Parathyroid adenoma (tissue), 2 donors: ENCODE measurements around the gene ANKRD9.

Source experiments
- H2AFZ ChIP-seq: fragments of 300-600 bp; sonication (generic); one replicate; pipeline ENCODE4 v1.7.0; 2017; ENCODE audit warnings: antibody characterized with exemption, mild to moderate bottlenecking
- H3K27ac ChIP-seq: fragments of 300-600 bp; sonication (generic); one replicate; pipeline ENCODE4 v1.7.0; 2017
- H3K27me3 ChIP-seq: fragments of 300-600 bp; sonication (generic); one replicate; pipeline ENCODE4 v1.7.0; 2017; ENCODE audit warnings: low read length; ENCODE audit not compliant: control insufficient read depth, insufficient read depth
- H3K36me3 ChIP-seq: fragments of 300-600 bp; sonication (generic); one replicate; pipeline ENCODE4 v1.7.0; 2017; ENCODE audit warnings: low read length; ENCODE audit not compliant: control insufficient read depth, insufficient read depth
- H3K4me1 ChIP-seq: fragments of 300-600 bp; sonication (generic); one replicate; pipeline ENCODE4 v1.7.0; 2017; ENCODE audit warnings: control low read depth
- H3K4me2 ChIP-seq: fragments of 300-600 bp; sonication (generic); one replicate; pipeline ENCODE4 v1.7.0; 2017; ENCODE audit warnings: low read length
- H3K4me3 ChIP-seq: fragments of 300-600 bp; sonication (generic); one replicate; pipeline ENCODE4 v1.7.0; 2017; ENCODE audit warnings: low read depth, low read length
- H3K79me2 ChIP-seq: fragments of 300-600 bp; sonication (generic); one replicate; pipeline ENCODE4 v1.7.0; 2017; ENCODE audit warnings: control low read depth
- H3K9ac ChIP-seq: fragments of 300-600 bp; sonication (generic); one replicate; pipeline ENCODE4 v1.7.0; 2017; ENCODE audit warnings: mild to moderate bottlenecking
- H3K9me3 ChIP-seq: fragments of 300-600 bp; sonication (generic); one replicate; pipeline ENCODE4 v1.7.0; 2017; ENCODE audit warnings: low read length; ENCODE audit not compliant: control insufficient read depth
- TF ChIP-seq, protein P1 (sequence below): fragments of 300-600 bp; sonication (generic); IDR thresholded peaks from one replicate; pipeline ENCODE4 v1.7.0; 2017; ENCODE audit warnings: antibody characterized with exemption, mild to moderate bottlenecking
- donor health status: primary hyperparathyroidism.

ANKRD9 gene

DNA sequence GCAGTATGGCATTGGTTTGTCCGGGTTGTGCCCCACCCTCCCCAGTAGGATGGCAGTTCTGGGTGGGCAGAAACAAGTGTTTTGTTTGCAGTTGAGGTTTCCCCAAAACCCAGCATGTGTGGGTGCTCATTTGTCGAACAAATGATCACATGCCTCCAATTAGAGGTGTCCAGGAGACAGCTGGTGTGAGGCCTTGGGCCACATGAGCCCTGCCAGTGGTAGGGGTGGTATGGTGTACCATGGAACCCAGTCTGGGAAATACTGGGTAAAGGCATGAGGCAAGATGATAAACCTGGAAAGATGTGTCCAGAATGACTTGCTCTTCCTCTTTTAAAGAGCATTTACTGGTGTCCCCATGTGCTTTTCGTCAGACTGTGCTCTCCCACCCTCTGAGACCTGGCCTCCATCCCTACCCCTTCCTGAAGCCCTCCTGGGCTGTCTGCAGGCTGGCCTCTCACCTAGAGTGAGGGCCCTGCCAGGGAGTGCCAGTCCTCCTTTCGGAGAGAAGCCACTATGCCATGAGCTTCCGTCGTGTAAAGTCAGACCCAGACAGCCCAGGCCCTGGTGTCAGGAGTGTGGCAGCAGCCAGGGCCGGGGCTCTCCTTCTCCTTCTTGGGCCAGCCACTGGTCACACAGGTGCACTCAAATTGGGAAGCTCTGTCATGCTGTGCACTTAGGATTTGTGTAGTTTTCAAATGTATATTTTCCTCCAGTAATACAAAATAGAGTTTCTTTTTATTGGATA, 17.6 kb downstream of the ANKRD9 start:
- peaks cover 10% of the 10 kb centered on the region for H3K79me2 ChIP-seq
- H3K4me3 ChIP-seq, result no peak overlapping the region
- TF ChIP-seq, protein P1, sequence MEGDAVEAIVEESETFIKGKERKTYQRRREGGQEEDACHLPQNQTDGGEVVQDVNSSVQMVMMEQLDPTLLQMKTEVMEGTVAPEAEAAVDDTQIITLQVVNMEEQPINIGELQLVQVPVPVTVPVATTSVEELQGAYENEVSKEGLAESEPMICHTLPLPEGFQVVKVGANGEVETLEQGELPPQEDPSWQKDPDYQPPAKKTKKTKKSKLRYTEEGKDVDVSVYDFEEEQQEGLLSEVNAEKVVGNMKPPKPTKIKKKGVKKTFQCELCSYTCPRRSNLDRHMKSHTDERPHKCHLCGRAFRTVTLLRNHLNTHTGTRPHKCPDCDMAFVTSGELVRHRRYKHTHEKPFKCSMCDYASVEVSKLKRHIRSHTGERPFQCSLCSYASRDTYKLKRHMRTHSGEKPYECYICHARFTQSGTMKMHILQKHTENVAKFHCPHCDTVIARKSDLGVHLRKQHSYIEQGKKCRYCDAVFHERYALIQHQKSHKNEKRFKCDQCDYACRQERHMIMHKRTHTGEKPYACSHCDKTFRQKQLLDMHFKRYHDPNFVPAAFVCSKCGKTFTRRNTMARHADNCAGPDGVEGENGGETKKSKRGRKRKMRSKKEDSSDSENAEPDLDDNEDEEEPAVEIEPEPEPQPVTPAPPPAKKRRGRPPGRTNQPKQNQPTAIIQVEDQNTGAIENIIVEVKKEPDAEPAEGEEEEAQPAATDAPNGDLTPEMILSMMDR, result no peak
- no peaks in the 10 kb centered on the region for H3K4me1 ChIP-seq
- no peak overlapping the region for H2AFZ ChIP-seq
- no peaks in the 10 kb centered on the region for H3K36me3 ChIP-seq
- H3K27me3 ChIP-seq, result no peaks in the 10 kb centered on the region
- no peak overlapping the region for H3K9ac ChIP-seq
- no peaks in the 10 kb centered on the region for H3K9me3 ChIP-seq
- H3K27ac ChIP-seq, result no peak overlapping the region
- H3K4me2 ChIP-seq, result no peak overlapping the region

DNA sequence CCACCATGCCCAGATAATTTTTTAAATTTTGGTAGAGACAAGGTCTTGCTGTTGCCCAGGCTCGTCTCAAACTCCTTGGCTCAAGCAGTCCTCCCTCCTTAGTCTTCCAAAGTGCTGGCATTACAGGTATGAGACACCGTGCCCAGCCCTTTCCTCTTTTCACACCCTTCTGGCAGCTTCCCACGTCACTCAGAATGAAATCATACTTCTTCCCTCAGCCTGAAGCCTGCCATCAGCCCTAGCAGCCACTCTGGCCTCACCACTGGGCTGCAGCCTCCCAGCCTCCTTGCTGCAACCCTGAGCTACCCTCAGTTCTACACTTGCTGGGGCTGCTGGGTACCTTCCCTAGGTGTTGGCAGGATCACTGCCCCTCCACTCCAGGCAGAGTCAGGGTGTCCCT, 18.2 kb downstream of the ANKRD9 start:
- H3K27ac ChIP-seq, result no peak overlapping the region
- no peak overlapping the region for H3K4me2 ChIP-seq
- TF ChIP-seq, protein P1, result no peak
- H3K4me1 ChIP-seq, result no peaks in the 10 kb centered on the region
- peaks cover 10% of the 10 kb centered on the region for H3K79me2 ChIP-seq
- H3K9me3 ChIP-seq, result no peaks in the 10 kb centered on the region
- no peak overlapping the region for H3K4me3 ChIP-seq
- no peaks in the 10 kb centered on the region for H3K27me3 ChIP-seq
- no peak overlapping the region for H2AFZ ChIP-seq
- no peak overlapping the region for H3K9ac ChIP-seq
- H3K36me3 ChIP-seq, result no peaks in the 10 kb centered on the region

GRCh38 chr14:102490456-102490855, 19.1 kb downstream of the ANKRD9 start:
- H3K36me3 ChIP-seq, result no peaks in the 10 kb centered on the region
- H3K79me2 ChIP-seq, result peaks cover 10% of the 10 kb centered on the region
- H3K27ac ChIP-seq, result no peak overlapping the region
- no peaks in the 10 kb centered on the region for H3K4me1 ChIP-seq
- H3K4me2 ChIP-seq, result no peak overlapping the region
- H3K27me3 ChIP-seq, result no peaks in the 10 kb centered on the region
- no peak overlapping the region for H3K9ac ChIP-seq
- no peak overlapping the region for H2AFZ ChIP-seq
- no peaks in the 10 kb centered on the region for H3K9me3 ChIP-seq
- TF ChIP-seq, protein P1, result no peak
- H3K4me3 ChIP-seq, result no peak overlapping the region

DNA sequence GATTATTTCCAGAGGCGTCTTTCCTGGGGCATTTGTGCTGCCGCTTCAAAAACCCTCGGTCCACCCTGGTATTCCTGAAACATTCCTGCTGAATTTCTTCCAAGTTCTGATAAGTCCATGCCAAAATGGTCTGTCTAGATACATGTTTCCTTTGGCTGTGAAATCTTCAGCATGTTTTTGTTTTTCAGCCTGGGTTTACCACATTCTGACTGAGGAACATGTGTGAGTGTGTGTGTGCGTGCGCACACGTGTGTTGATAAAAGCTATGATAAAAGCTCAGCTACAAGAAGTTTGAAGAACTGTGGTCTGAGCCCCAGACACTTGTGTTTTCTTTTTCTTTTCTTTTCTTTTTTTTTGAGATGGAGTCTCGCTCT, 22.4 kb downstream of the ANKRD9 start:
- Histone ChIP-seq H3K27me3 (no peaks in the 10 kb centered on the region), H3K4me3 (no peak overlapping the region), H3K4me1 (no peaks in the 10 kb centered on the region), H3K9me3 (no peaks in the 10 kb centered on the region), H3K9ac (no peak overlapping the region), H3K27ac (no peak overlapping the region), H3K4me2 (no peak overlapping the region), H2AFZ (no peak overlapping the region), H3K36me3 (no peaks in the 10 kb centered on the region), H3K79me2 (peaks cover 12% of the 10 kb centered on the region)
- TF ChIP-seq, protein P1, result no peak
